Upper lobe of left lung (tissue), 4 donors: ENCODE measurements around the gene CCDC124.

Source experiments
- POLR2A ChIP-seq, 4 donors: fragments of 450-650 bp; IDR thresholded peaks; one replicate each; pipeline ENCODE4 v1.5.1; 2016 to 2017; ENCODE audit warnings: antibody characterized with exemption in 4 of 4, mild to moderate bottlenecking in 2 of 4
- TF ChIP-seq, protein P1 (sequence below), 6 experiments: fragments of 450-650 bp in 4 of 6; fragments of 200-600 bp in 2 of 6; sonication (generic) in 2 of 6; IDR thresholded peaks; one replicate each; pipeline ENCODE4 v1.5.1; 2016 to 2019; ENCODE audit warnings: antibody characterized with exemption in 6 of 6

- TF ChIP-seq, protein P1, sequence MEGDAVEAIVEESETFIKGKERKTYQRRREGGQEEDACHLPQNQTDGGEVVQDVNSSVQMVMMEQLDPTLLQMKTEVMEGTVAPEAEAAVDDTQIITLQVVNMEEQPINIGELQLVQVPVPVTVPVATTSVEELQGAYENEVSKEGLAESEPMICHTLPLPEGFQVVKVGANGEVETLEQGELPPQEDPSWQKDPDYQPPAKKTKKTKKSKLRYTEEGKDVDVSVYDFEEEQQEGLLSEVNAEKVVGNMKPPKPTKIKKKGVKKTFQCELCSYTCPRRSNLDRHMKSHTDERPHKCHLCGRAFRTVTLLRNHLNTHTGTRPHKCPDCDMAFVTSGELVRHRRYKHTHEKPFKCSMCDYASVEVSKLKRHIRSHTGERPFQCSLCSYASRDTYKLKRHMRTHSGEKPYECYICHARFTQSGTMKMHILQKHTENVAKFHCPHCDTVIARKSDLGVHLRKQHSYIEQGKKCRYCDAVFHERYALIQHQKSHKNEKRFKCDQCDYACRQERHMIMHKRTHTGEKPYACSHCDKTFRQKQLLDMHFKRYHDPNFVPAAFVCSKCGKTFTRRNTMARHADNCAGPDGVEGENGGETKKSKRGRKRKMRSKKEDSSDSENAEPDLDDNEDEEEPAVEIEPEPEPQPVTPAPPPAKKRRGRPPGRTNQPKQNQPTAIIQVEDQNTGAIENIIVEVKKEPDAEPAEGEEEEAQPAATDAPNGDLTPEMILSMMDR (IDR thresholded peaks at IDR 0.05) = no peak
- no peak for TF ChIP-seq POLR2A (IDR thresholded peaks at IDR 0.05)
These were observed 33.3 kb downstream of the CCDC124 start for GRCh38 chr19:17966129-17966483.
